ENCODE results near the gene AHSA1. TPM values are rescaled to one million over a fixed set of nuclear protein-coding genes. Genes with fewer than 3 reads are reported as not detected.
A peak's percentile ranks its signal among the peaks of the same experiment; 100 is the strongest.

Gene AHSA1
- polyA plus RNA-seq, 4 donors, result 57.3 to 108 (median 85.8) TPM

- no peak for FAIRE-seq
- Histone ChIP-seq H3K27ac (ENCODE audit: low read depth in 1 of 3, low read length in 2 of 3) (no peak overlapping the region), H3K4me3 (ENCODE audit: low read depth in 1 of 3, low read length in 3 of 3) (no peak overlapping the region), H3K4me1 (ENCODE audit: control insufficient read depth in 3 of 3, insufficient read depth in 2 of 3, low read depth in 1 of 3, low read length in 2 of 3) (no peaks in the 10 kb centered on the region), H3K36me3 (ENCODE audit: control insufficient read depth in 3 of 3, insufficient read depth in 2 of 3, low read depth in 1 of 3, low read length in 3 of 3) (peaks cover 22 to 40% (median 31%) of the 10 kb centered on the region in 3 donors), H3K27me3 (ENCODE audit: control insufficient read depth in 3 of 3, insufficient read depth in 3 of 3, low read length in 3 of 3) (no peaks in the 10 kb centered on the region), H3K9me3 (ENCODE audit: control insufficient read depth in 2 of 2, insufficient read depth in 1 of 2, low read depth in 1 of 2, low read length in 1 of 2) (peaks cover 0 to 1% of the 10 kb centered on the region in 2 donors)
- no peak for DNase-seq
- 86 to 98% (median 96%) methylated on average over 3 of the region's 3 CpGs for WGBS, 3 donors
These were observed 33.0 kb upstream of the AHSA1 start for GRCh38 chr14:77424862-77425261.

- H3K36me3 ChIP-seq (ENCODE audit: control insufficient read depth in 3 of 3, insufficient read depth in 2 of 3, low read depth in 1 of 3, low read length in 3 of 3), result peaks cover 22 to 44% (median 31%) of the 10 kb centered on the region in 3 donors
- no peaks in the 10 kb centered on the region for H3K9me3 ChIP-seq (ENCODE audit: control insufficient read depth in 2 of 2, insufficient read depth in 1 of 2, low read depth in 1 of 2, low read length in 1 of 2)
- no peak for DNase-seq
- H3K4me1 ChIP-seq (ENCODE audit: control insufficient read depth in 3 of 3, insufficient read depth in 2 of 3, low read depth in 1 of 3, low read length in 2 of 3), result no peaks in the 10 kb centered on the region
- FAIRE-seq, result no peak
- no peaks in the 10 kb centered on the region for H3K27me3 ChIP-seq (ENCODE audit: control insufficient read depth in 3 of 3, insufficient read depth in 3 of 3, low read length in 3 of 3)
- H3K27ac ChIP-seq (ENCODE audit: low read depth in 1 of 3, low read length in 2 of 3), result no peak overlapping the region
- no peak overlapping the region for H3K4me3 ChIP-seq (ENCODE audit: low read depth in 1 of 3, low read length in 3 of 3)
- 96 to 98% (median 97%) methylated on average over 3 of the region's 3 CpGs for WGBS, 3 donors
These were observed 31.5 kb upstream of the AHSA1 start for GRCh38 chr14:77426396-77426795.

- FAIRE-seq, result no peak
- H3K4me3 ChIP-seq (ENCODE audit: low read depth in 1 of 3, low read length in 3 of 3), result no peak overlapping the region
- peaks cover 9 to 30% (median 19%) of the 10 kb centered on the region in 3 donors for H3K36me3 ChIP-seq (ENCODE audit: control insufficient read depth in 3 of 3, insufficient read depth in 2 of 3, low read depth in 1 of 3, low read length in 3 of 3)
- no peaks in the 10 kb centered on the region for H3K4me1 ChIP-seq (ENCODE audit: control insufficient read depth in 3 of 3, insufficient read depth in 2 of 3, low read depth in 1 of 3, low read length in 2 of 3)
- H3K27me3 ChIP-seq (ENCODE audit: control insufficient read depth in 3 of 3, insufficient read depth in 3 of 3, low read length in 3 of 3), result no peaks in the 10 kb centered on the region
- WGBS, 3 donors, result 98 to 100% (median 99%) methylated on average over 3 of the region's 3 CpGs
- H3K27ac ChIP-seq (ENCODE audit: low read depth in 1 of 3, low read length in 2 of 3), result no peak overlapping the region
- no peaks in the 10 kb centered on the region for H3K9me3 ChIP-seq (ENCODE audit: control insufficient read depth in 2 of 2, insufficient read depth in 1 of 2, low read depth in 1 of 2, low read length in 1 of 2)
- DNase-seq, result no peak
These were observed 21.9 kb upstream of the AHSA1 start for GRCh38 chr14:77436042-77436441.

GRCh38 chr14:77438596-77438995, 19.3 kb upstream of the AHSA1 start:
- Histone ChIP-seq H3K4me1 (ENCODE audit: control insufficient read depth in 3 of 3, insufficient read depth in 2 of 3, low read depth in 1 of 3, low read length in 2 of 3) (no peaks in the 10 kb centered on the region), H3K27me3 (ENCODE audit: control insufficient read depth in 3 of 3, insufficient read depth in 3 of 3, low read length in 3 of 3) (no peaks in the 10 kb centered on the region), H3K9me3 (ENCODE audit: control insufficient read depth in 2 of 2, insufficient read depth in 1 of 2, low read depth in 1 of 2, low read length in 1 of 2) (no peaks in the 10 kb centered on the region), H3K36me3 (ENCODE audit: control insufficient read depth in 3 of 3, insufficient read depth in 2 of 3, low read depth in 1 of 3, low read length in 3 of 3) (peaks cover 18 to 39% (median 32%) of the 10 kb centered on the region in 3 donors), H3K4me3 (ENCODE audit: low read depth in 1 of 3, low read length in 3 of 3) (no peak overlapping the region), H3K27ac (ENCODE audit: low read depth in 1 of 3, low read length in 2 of 3) (no peak overlapping the region)
- DNase-seq, result no peak
- no peak for FAIRE-seq
- WGBS, 3 donors, result 97 to 98% (median 97%) methylated on average over 1 of the region's 1 CpG

- Histone ChIP-seq H3K9me3 (ENCODE audit: control insufficient read depth in 2 of 2, insufficient read depth in 1 of 2, low read depth in 1 of 2, low read length in 1 of 2) (no peaks in the 10 kb centered on the region), H3K27ac (ENCODE audit: low read depth in 1 of 3, low read length in 2 of 3) (no peak overlapping the region), H3K36me3 (ENCODE audit: control insufficient read depth in 3 of 3, insufficient read depth in 2 of 3, low read depth in 1 of 3, low read length in 3 of 3) (peaks cover 18 to 43% (median 27%) of the 10 kb centered on the region in 3 donors), H3K27me3 (ENCODE audit: control insufficient read depth in 3 of 3, insufficient read depth in 3 of 3, low read length in 3 of 3) (no peaks in the 10 kb centered on the region), H3K4me3 (ENCODE audit: low read depth in 1 of 3, low read length in 3 of 3) (no peak overlapping the region), H3K4me1 (ENCODE audit: control insufficient read depth in 3 of 3, insufficient read depth in 2 of 3, low read depth in 1 of 3, low read length in 2 of 3) (no peaks in the 10 kb centered on the region)
- 96 to 98% (median 97%) methylated on average over 4 of the region's 4 CpGs for WGBS, 3 donors
- DNase-seq, result no peak
- no peak for FAIRE-seq
These were observed 18.0 kb upstream of the AHSA1 start for GRCh38 chr14:77439861-77440260.

GRCh38 chr14:77442196-77442595, 15.7 kb upstream of the AHSA1 start:
- no peaks in the 10 kb centered on the region for H3K9me3 ChIP-seq (ENCODE audit: control insufficient read depth in 2 of 2, insufficient read depth in 1 of 2, low read depth in 1 of 2, low read length in 1 of 2)
- no peaks in the 10 kb centered on the region for H3K4me1 ChIP-seq (ENCODE audit: control insufficient read depth in 3 of 3, insufficient read depth in 2 of 3, low read depth in 1 of 3, low read length in 2 of 3)
- no peaks in the 10 kb centered on the region for H3K27me3 ChIP-seq (ENCODE audit: control insufficient read depth in 3 of 3, insufficient read depth in 3 of 3, low read length in 3 of 3)
- H3K4me3 ChIP-seq (ENCODE audit: low read depth in 1 of 3, low read length in 3 of 3), result no peak overlapping the region
- H3K27ac ChIP-seq (ENCODE audit: low read depth in 1 of 3, low read length in 2 of 3), result no peak overlapping the region
- WGBS, 3 donors, result 96 to 100% (median 98%) methylated on average over 2 of the region's 2 CpGs
- DNase-seq (no peak), FAIRE-seq (no peak)
- peaks cover 18 to 49% (median 20%) of the 10 kb centered on the region in 3 donors for H3K36me3 ChIP-seq (ENCODE audit: control insufficient read depth in 3 of 3, insufficient read depth in 2 of 3, low read depth in 1 of 3, low read length in 3 of 3)

- H3K9me3 ChIP-seq (ENCODE audit: control insufficient read depth in 2 of 2, insufficient read depth in 1 of 2, low read depth in 1 of 2, low read length in 1 of 2), result no peaks in the 10 kb centered on the region
- 65 to 74% (median 68%) methylated on average over 2 of the region's 2 CpGs for WGBS, 3 donors
- no peak overlapping the region for H3K4me3 ChIP-seq (ENCODE audit: low read depth in 1 of 3, low read length in 3 of 3)
- H3K27me3 ChIP-seq (ENCODE audit: control insufficient read depth in 3 of 3, insufficient read depth in 3 of 3, low read length in 3 of 3), result no peaks in the 10 kb centered on the region
- DNase-seq (no peak), FAIRE-seq (no peak)
- H3K36me3 ChIP-seq (ENCODE audit: control insufficient read depth in 3 of 3, insufficient read depth in 2 of 3, low read depth in 1 of 3, low read length in 3 of 3), result peaks cover 0 to 16% (median 2%) of the 10 kb centered on the region in 3 donors
- H3K4me1 ChIP-seq (ENCODE audit: control insufficient read depth in 3 of 3, insufficient read depth in 2 of 3, low read depth in 1 of 3, low read length in 2 of 3), result peaks cover 0 to 3% (median 0%) of the 10 kb centered on the region in 3 donors
- H3K27ac ChIP-seq (ENCODE audit: low read depth in 1 of 3, low read length in 2 of 3), result no peak overlapping the region
These were observed 1.8 kb upstream of the AHSA1 start for GRCh38 chr14:77455966-77456640.

- no peaks in the 10 kb centered on the region for H3K27me3 ChIP-seq (ENCODE audit: control insufficient read depth in 3 of 3, insufficient read depth in 3 of 3, low read length in 3 of 3)
- H3K36me3 ChIP-seq (ENCODE audit: control insufficient read depth in 3 of 3, insufficient read depth in 2 of 3, low read depth in 1 of 3, low read length in 3 of 3), result peaks cover 2 to 18% (median 5%) of the 10 kb centered on the region in 3 donors
- 0% methylated on average over 17 to 18 of the region's 18 CpGs for WGBS, 3 donors
- H3K4me1 ChIP-seq (ENCODE audit: control insufficient read depth in 3 of 3, insufficient read depth in 2 of 3, low read depth in 1 of 3, low read length in 2 of 3), result peaks cover 0 to 3% (median 0%) of the 10 kb centered on the region in 3 donors
- FAIRE-seq (no peak), DNase-seq (no peak)
- H3K27ac ChIP-seq (ENCODE audit: low read depth in 1 of 3, low read length in 2 of 3), result peak overlapping the region; percentile 82 to 99 (median 83)
- no peaks in the 10 kb centered on the region for H3K9me3 ChIP-seq (ENCODE audit: control insufficient read depth in 2 of 2, insufficient read depth in 1 of 2, low read depth in 1 of 2, low read length in 1 of 2)
- peak overlapping the region; percentile 69 to 98 (median 87) for H3K4me3 ChIP-seq (ENCODE audit: low read depth in 1 of 3, low read length in 3 of 3)
These were observed 775 bp upstream of the AHSA1 start for GRCh38 chr14:77457115-77457521.
